AG04449 (cell line): Measurements from ENCODE around the gene SPG7.

ENCODE experiments used
- CTCF ChIA-PET: fragments of 350-600 bp; formaldehyde crosslinking; extraction: SDS; loops from one replicate; lab custom pipeline; 2021; ENCODE audit warnings: antibody characterized with exemption; lab: Yijun Ruan, JAX
- POLR2A ChIA-PET: fragments of 400-600, 350-600 bp; formaldehyde crosslinking; extraction: SDS; loops from one replicate; lab custom pipeline; 2020; ENCODE audit warnings: antibody characterized with exemption, inconsistent platforms; lab: Yijun Ruan, JAX
- DNase-seq: peaks from one replicate; pipeline ENCODE4 v3.0.0-alpha.2; 2010; ENCODE audit warnings: low read depth, low spot score
- H3K4me3 ChIP-seq: 2 replicates; pipeline ENCODE4 v1.5.1; 2011; ENCODE audit warnings: low read depth, mild to moderate bottlenecking, control low read depth, low read length
- TF ChIP-seq, protein P1 (sequence below): IDR thresholded peaks from one replicate; pipeline ENCODE4 v1.5.1; 2011; ENCODE audit warnings: mild to moderate bottlenecking, moderate library complexity, low read length, control low read depth, inconsistent platforms; ENCODE audit not compliant: insufficient read depth; ENCODE audit errors: missing control alignments

Gene SPG7

DNA sequence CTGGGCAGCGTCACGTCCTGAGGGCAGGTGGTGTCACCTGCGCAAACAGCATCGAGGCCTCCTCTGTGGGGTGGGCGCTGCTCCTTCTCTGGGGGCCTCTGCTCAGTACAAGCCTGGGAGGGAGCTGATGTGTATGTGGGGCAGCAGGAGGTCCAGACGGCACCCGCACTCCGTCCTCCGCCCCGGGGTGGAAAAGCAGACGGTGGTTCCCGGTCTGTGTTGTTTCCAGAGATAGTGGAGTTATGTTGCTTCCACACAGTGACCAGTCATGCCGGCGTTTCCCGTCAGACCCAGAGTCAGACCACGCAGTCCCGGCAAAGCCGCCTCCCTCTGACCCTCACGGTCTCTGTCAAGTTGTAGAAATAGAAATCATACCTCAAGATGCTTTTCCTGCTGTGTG lies 38.6 kb downstream of the SPG7 start:
- no peak for DNase-seq
- TF ChIP-seq, protein P1, sequence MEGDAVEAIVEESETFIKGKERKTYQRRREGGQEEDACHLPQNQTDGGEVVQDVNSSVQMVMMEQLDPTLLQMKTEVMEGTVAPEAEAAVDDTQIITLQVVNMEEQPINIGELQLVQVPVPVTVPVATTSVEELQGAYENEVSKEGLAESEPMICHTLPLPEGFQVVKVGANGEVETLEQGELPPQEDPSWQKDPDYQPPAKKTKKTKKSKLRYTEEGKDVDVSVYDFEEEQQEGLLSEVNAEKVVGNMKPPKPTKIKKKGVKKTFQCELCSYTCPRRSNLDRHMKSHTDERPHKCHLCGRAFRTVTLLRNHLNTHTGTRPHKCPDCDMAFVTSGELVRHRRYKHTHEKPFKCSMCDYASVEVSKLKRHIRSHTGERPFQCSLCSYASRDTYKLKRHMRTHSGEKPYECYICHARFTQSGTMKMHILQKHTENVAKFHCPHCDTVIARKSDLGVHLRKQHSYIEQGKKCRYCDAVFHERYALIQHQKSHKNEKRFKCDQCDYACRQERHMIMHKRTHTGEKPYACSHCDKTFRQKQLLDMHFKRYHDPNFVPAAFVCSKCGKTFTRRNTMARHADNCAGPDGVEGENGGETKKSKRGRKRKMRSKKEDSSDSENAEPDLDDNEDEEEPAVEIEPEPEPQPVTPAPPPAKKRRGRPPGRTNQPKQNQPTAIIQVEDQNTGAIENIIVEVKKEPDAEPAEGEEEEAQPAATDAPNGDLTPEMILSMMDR = no peak
- ChIA-PET CTCF (interaction anchor here (2.1 kb wide), 1 partner anchor 10 kb away, joined by 6 read pairs; no protein-coding TSS in a partner anchor), POLR2A (no interaction called here)
- H3K4me3 ChIP-seq = no peak overlapping the region

- POLR2A ChIA-PET = no interaction called here
- no peak overlapping the region for H3K4me3 ChIP-seq
- TF ChIP-seq, protein P1 = no peak
- CTCF ChIA-PET = interaction anchor here (2.1 kb wide), 1 partner anchor 10 kb away, joined by 6 read pairs; no protein-coding TSS in a partner anchor
- DNase-seq = no peak
Observed at GRCh38 chr16:89547291-89547690, 39.1 kb downstream of the SPG7 start.

- TF ChIP-seq, protein P1 = no peak
- no peak for DNase-seq
- ChIA-PET CTCF (interaction anchor here (2.3 kb wide), 1 partner anchor 10 kb away, joined by 22 read pairs; no protein-coding TSS in a partner anchor), POLR2A (no interaction called here)
- H3K4me3 ChIP-seq = no peak overlapping the region
Observed at GRCh38 chr16:89547860-89548259, 39.7 kb downstream of the SPG7 start.

DNA sequence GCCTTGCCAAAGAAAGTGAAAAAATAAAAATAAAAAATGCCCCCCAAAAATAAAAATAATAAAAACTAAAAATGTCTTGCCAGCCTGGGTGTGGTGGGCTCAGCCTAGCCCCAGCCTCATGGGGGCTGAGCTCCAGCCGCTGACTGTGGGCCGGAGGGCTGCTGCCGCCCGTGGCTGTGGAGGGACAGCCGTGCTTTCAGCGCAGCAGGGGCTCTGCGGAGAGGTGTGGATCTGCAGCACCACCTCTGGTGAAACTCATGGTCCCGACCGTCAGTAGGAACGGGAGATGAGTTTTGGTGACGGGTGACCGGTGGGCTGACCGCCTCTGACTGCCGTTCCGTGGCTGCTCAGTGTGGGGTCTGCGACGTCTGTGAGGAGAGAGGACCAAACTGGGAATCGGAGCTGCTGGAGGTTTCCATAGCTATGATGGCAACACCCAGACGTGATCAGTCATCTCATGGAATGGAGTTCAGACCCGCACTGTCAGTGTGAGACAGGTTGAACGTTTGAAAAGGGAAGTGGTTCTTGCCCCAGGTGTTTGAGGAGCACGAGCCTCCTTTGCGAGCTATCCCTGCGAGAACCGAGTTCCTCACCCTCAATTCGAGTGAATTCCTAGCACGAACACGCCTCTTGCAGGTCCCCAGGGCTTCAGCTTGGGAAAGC lies 40.3 kb downstream of the SPG7 start:
- CTCF ChIA-PET = interaction anchor here (2.3 kb wide), 1 partner anchor 9 kb away, joined by 22 read pairs; no protein-coding TSS in a partner anchor
- no peak for DNase-seq
- TF ChIP-seq, protein P1 = no peak
- H3K4me3 ChIP-seq = no peak overlapping the region
- POLR2A ChIA-PET = no interaction called here

- POLR2A ChIA-PET = no interaction called here
- no peak for DNase-seq
- no peak overlapping the region for H3K4me3 ChIP-seq
- TF ChIP-seq, protein P1 = no peak
- CTCF ChIA-PET = interaction anchor here (0.7 to 2.3 kb wide), 4 partner anchors 9 to 256 kb away, joined by 3 to 22 read pairs (median 7); no protein-coding TSS in a partner anchor
Observed at GRCh38 chr16:89549007-89549700, 41.0 kb downstream of the SPG7 start.

DNA sequence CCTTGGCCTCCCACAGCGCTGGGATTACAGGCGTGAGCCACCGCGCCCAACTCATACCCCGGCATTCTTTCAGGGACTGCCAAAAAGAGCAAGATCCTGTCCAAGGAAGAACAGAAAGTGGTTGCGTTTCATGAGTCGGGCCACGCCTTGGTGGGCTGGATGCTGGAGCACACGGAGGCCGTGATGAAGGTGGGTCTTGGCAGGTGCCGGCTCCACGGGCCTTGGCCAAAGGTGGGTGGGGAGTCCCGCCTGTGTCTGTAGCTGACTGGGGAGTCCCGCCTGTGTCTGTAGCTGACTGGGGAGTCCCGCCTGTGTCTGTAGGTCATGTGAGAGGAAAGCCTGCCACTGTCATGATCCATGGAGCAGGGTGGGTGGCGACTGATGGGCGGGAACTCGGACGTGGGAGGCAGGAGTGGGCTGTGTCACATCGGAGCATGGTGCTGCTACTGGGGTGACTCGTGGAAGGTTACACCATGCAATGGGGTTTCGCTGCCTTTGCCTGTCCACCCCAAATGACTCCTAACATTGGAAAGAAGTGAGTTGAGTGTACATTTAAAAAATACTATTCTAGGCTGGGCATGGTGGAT lies 42.3 kb downstream of the SPG7 start:
- CTCF ChIA-PET = interaction anchor here (1.4 to 2.3 kb wide), 2 partner anchors 11 to 91 kb away, joined by 7 read pairs; no protein-coding TSS in a partner anchor

More for the DNA sequence above, 42.3 kb downstream of the SPG7 start:
- POLR2A ChIA-PET = interaction anchor here (0.6 kb wide), 1 partner anchor 9 kb away, joined by 5 read pairs; no protein-coding TSS in a partner anchor
- no peak for DNase-seq
- TF ChIP-seq, protein P1 = no peak
- no peak overlapping the region for H3K4me3 ChIP-seq
